ENCODE results near the gene ZNF429.
"Not testable (repeated sequence)": the region's sequence is repeated elsewhere in the genome, so short reads cannot be mapped to it uniquely, and the experiment has no call there.

The ZNF429 gene

GRCh38 chr19:21519488-21519887 lies 14.1 kb downstream of the ZNF429 start:
- DNase-seq, result no peak

DNA sequence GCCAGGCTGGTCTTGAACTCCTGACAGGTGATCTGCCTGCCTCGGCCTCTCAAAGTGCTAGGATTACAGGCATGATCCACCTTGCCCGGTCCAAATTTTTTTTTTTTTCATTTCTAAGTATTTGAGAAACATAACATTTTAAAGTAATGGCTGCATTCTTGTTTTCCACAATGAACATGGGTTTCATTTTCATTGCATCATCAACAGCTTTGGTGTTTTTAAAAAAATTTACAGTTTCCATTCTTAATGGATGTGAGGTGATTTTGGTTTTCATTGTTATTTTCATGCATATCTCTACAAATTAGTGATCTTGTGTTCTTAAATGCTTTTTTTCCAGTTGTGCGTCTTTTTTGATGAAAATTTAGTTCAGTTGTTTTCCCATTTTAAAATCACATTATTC lies 27.5 kb downstream of the ZNF429 start:
- DNase-seq, result no peak

DNA sequence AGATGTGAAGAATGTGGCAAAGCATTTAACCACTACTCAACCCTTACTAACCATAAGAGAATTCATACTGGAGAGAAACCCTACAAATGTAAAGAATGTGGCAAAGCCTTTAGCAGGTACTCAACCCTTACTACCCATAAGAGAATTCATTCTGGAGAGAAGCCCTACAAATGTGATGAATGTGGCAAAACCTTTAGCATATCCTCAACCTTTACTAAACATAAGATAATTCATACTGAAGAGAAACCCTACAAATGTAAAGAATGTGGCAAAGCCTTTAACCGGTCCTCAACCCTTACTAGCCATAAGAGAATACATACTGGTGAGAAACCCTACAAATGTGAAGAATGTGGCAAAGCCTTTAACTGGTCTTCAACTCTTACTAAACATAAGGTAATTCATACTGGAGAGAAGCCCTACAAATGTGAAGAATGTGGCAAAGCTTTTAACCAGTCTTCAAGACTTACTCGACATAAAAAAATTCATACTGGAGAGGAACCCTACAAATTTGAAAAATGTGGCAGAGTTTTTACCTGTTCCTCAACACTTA lies 31.4 kb downstream of the ZNF429 start:
- DNase-seq, result not testable (repeated sequence)

- DNase-seq, result no peak
Observed at GRCh38 chr19:21559444-21559843, 54.0 kb downstream of the ZNF429 start.

DNA sequence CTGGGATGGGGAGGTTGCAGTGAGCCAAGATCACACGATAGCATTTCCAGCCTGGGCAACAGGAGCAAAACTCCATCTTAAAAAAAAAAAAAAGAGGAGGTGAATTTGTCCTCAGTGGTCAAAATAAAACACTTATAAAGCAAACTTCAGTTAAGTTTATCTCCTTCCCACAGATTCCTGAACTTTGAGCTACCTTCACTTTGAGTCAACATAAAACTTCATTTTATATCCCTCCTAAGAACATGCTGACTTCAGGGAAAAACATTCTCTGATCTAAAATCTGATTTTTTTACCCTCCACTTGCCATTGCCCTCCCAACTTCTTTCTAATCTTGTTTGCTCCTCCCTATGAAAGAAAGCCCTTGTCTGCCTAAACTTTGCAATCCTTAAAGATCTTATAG lies 59.0 kb downstream of the ZNF429 start:
- DNase-seq, result no peak

DNA sequence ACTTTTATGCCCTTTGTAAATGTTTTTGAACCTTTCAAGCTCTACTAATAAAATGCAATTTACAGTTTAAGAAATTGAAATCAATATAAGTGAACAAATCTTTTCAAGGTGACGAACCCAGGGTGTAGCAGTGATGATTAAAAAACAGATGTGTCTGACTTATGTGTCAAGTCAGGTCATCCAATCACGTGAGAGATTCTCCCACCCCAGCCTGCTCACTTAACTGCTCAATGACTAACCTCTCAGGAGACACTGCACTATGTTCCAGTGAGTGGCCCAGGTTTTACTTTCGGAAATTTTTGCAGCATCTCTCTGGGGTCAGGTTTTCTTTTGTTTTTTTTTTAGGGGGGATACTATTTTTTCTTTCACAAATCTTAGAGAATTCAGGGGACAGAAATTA lies 60.7 kb downstream of the ZNF429 start:
- no peak for DNase-seq

- not testable (repeated sequence) for DNase-seq
Observed at GRCh38 chr19:21567806-21568205, 62.4 kb downstream of the ZNF429 start.

DNA sequence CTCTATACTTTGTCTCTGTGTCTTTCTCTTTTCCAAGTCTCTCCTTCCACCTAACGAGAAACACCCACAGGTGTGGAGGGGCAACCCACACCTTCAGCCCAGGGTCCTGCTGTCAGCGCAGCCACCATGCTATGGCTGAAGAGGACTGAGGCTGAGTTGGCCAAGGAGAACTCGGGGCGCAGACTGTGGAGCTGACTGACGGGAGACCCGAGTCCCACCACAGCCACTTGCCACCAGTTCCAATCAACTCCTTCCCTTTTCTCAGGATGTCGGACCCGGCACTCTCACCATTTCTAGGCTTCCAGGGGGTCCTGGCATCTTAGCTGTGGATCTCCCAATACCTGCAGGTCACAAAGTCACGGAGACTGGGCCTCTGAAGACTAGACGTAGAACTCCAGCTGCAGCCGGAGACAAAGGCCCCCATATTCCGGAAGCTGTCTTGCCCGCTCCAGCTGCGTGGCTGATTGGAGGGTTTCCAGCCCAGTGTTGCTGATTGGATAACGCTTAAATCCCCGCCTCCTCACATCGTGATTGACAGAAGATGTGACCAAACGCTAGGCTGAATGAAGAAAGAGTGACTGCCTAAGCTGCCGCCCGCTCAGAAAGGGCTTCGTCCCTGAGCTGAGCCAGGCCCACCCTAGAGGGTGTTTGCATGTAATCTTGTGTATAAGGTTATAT lies 63.6 kb downstream of the ZNF429 start:
- peak; percentile 81 for DNase-seq

DNA sequence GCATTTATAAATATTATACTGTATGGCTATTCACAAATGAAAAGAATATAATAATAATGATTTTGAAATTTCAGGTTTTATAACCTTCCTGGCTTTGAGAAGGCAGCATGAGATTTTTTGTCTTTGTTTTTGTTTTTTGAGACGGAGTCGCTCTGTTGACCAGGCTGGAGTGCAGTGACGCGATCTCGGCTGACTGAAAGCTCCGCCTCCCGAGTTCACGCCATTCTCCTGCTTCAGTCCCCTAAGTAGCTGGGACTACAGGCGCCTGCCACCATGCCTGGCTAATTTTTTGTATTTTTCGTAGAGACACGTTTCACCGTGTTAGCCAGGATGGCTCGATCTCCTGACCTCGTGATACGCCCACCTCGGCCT lies 64.1 kb downstream of the ZNF429 start:
- DNase-seq, result peak; percentile 63

GRCh38 chr19:21571316-21571715 lies 65.9 kb downstream of the ZNF429 start:
- DNase-seq, result no peak

DNA sequence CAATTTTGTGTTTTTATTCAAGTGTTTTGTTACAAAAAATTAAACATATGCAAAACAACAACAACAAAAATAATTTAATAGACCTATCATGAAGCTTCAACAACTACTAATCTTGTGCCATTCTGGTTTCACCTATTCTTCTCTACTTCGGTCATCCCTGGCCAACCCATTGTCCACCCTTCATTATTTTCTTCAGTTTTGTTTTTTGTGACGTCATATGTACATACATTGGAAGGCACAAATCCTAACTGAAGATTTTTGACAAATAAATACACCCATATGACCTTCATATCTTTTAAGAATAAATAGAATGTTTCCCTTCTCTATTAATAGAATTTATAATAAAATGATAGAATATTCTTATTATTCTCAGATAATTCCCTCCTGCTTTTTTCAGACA lies 69.2 kb downstream of the ZNF429 start:
- DNase-seq, result no peak

- DNase-seq, result no peak
Observed at GRCh38 chr19:21576481-21576880, 71.1 kb downstream of the ZNF429 start.

- DNase-seq, result no peak
Observed at GRCh38 chr19:21580101-21580500, 74.7 kb downstream of the ZNF429 start.

GRCh38 chr19:21580818-21581217 lies 75.4 kb downstream of the ZNF429 start:
- DNase-seq, result no peak

DNA sequence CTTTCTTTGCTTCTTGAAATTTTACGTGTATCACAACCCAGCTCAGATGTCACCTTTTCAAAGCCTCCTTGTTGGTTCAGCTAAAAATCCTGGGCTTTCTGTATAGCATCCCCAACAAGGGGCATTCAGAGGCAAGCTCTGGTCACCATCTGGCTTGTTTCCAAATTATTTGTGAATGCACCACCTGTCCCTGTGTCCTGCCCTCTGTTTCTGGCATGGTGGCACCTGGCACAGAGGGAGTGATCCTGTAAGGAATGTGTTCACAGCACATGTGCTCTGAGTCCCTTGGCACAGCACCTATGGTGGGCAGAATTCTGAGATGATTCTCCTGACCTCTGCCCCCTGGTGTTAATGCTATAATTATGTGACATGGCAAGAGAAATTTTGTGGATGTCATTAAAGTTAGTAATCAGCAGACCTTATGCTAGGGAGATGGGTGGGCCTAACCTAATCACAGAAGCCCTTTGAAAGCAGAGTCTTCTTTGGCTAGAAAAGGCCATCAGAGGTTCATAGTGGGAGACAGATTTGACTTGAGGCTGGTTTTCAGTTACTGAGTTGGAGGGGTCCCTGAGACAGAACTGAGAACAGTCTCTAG lies 76.3 kb downstream of the ZNF429 start:
- no peak for DNase-seq

DNA sequence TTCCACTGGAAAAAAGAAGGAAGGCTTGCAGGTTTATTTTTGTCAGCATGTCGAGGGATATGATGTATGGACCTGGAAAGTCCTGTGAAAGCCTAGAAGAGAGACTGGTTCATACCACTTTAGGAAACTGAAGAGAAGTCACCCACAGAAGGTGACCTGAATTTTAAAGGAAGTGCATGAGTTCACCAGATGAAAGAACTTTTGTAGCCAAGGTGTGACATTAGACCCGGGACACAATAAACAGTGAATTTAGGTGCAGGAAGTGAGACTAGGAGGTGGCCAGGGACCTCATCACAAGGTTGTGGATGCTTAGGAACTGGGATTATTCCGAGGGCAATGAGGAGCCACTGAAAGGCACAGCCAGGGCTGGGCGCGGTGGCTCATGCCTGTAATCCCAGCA lies 79.1 kb downstream of the ZNF429 start:
- no peak for DNase-seq

GRCh38 chr19:21585281-21585890 lies 80.0 kb downstream of the ZNF429 start:
- DNase-seq, result no peak

DNA sequence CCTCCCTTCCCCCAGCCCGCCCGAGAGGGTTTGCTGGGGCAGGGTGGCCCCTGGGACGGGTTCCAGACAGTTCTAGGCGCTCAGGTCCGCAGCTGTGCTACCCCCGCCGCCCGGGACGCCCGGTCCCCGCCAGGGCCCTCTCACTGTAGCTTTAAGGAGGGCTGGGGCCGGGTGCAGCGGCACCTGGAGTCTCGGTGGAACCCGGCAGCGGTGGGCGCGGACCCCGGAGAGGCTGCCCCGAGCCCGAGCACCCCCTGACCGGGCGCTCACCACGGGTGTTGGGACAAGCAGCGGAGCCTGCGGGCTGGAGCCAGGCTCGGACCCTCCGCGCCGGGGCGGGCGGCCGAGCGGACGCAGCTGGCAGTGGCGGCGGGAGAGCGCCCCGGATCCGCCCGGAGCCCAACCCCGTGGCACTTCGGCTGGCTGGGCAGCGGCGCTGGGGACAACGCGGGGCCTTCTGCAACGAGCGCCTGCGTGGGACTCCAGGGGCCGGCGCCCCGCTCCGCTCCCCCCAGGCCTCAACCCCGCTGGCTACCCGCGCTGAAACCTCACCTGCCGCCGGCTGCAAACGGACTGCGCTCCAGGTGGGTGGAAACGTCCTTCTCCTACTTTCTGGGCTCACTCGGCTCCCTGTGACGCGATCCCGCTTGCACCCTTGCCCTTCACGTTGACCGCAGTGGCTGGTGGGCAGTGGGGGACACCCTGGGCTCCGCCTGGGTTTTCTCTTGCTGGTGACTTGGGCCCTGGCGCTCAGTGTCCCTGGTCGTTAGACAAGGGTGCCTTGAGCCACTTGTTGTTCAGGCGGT lies 81.1 kb downstream of the ZNF429 start:
- DNase-seq, result peak; percentile 40

DNA sequence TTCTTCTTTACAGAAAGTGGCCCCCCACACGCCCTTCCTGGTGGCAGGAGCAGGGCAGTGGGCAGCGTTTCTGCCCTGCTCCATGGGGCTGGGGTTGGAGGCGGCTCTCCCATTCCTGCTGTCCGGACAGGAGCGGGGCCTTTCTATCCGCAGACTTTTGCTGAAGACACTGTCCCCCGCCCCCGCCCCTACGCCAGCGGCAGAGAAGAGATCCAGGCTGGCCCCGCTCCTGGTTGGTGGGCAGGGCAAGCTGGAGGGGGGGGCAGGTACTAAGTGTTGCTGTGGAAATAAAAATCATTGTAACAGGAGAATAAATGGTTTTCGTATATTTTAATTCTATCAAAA lies 81.7 kb downstream of the ZNF429 start:
- DNase-seq, result no peak

DNA sequence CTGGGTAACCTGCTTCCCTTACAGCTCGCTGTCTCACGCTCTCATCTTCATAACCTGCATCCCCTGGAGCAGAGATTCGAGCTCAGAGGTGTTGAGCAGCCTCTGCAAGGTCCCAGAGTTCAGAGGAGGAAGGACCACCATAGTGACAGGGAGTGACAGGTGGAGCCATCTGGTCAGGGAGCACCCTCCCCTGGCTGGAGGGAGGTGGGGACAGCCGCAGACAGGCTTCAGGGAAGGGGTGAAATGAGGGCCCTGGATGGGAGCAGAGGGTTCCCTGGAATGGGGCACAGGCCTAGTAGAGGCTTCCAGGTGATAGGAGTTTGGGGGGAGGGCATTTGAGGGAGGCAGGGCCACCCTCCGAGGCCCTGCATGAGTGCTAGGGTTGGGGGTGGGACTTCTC lies 82.1 kb downstream of the ZNF429 start:
- no peak for DNase-seq

DNA sequence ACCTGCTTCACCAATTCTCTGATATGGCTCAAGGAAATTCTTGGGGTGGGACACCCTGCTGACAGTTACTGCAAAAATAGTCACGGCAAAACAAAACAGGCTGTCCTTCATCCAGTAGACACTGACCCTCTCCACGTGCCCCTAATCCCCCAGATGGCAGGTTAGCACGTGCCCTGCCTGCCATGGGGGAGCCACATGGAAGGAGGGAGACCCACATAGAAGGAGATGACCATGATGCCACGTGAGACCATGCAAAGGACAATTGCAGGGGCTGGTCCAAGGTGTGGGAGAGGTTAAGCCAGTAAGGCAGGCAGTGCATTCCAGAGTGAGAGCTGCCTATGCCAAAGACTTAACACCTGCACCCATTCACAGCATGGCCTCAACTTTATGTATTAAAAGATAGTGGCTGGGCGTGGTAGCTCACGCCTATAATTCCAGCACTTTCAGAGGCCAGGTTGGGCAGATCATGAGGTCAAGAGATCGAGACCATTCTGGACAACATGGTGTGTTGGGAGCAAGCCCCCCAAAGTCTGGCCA lies 82.7 kb downstream of the ZNF429 start:
- DNase-seq, result no peak

DNA sequence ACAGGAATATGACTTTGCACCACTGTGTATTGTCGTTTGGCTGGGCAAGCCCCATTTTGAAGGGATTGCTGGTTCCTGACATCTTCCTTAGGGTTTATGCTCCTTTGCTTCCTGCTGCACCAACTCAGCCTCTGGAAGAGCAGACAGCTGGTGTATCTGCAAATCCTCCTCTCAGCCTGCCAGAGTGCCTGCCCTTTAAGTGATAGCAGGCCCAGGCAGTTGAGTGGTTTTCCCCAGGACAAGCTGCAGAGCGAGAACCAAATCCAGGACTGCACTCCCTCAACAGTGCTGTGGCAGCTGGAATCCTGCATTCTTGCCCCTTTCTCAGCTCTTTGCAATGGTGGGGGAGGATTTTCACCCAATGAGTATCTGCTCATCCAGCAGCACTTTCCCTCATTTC lies 85.5 kb downstream of the ZNF429 start:
- DNase-seq, result no peak

DNA sequence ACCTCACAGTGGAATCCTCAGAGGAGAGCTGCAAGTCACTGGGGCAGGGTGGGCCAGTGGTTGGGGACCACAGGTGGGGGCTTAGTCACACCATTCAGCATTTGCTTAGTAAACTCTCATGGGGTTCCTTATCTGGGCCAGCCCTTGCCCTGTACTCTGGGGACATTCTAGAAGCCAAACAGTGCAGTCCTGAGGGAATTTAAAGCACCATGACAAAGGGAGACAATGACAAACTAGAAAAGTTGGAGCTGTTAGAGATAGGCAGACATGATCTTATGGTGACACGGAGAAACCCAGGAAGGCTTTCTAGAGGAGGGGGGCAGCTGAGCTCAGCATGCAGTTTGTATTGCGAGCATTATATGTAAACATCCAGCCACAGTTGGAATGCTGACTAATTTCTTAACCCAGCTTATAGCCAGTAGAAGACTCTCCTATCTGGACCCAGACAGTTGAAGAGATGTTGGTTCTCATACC lies 87.6 kb downstream of the ZNF429 start:
- no peak for DNase-seq

Measured in stimulated activated CD4-positive, alpha-beta T cell treated with anti-CD3 and anti-CD28 coated beads, Interleukin-4, amount 100 ng/mL, for 1 hour (primary cell).